OCI-LY7 (cell line): Measurements from ENCODE around the gene PLEKHF1. TPM values are rescaled to one million over a fixed set of nuclear protein-coding genes. Genes with fewer than 3 reads are reported as not detected.

Source experiments
- BruUV-seq: library from RNA; stranded (reverse); fragments of 400-500 nt; replicated peaks from 2 replicates; lab custom pipeline; 2021; lab: Mats Ljungman, UMichigan
- CTCF ChIA-PET: fragments of 300-600 bp; sonication (Branson Sonifier 250); formaldehyde crosslinking; loops from one replicate; lab custom pipeline; 2022; ENCODE audit warnings: antibody characterized with exemption; ENCODE audit not compliant: unreplicated experiment; lab: Charles Lee
- POLR2A ChIA-PET: fragments of 300-600 bp; sonication (Branson Sonifier 250); formaldehyde crosslinking; loops from one replicate; lab custom pipeline; 2022; ENCODE audit warnings: antibody characterized with exemption; lab: Charles Lee
- DNase-seq: peaks from one replicate; pipeline ENCODE4 v3.0.0-alpha.2; 2015; ENCODE audit warnings: low spot score
- H2AFZ ChIP-seq: fragments of 200-600 bp; sonication (generic), shearing (Covaris generic); 2 replicates; pipeline ENCODE4 v1.6.1; 2014; ENCODE audit warnings: mild to moderate bottlenecking, antibody characterized with exemption, low read length, moderate library complexity
- H3K27ac ChIP-seq: fragments of 200-600 bp; sonication (generic); 2 replicates; pipeline ENCODE4 v1.5.1; 2014; ENCODE audit warnings: mixed run types, low read depth, mild to moderate bottlenecking, moderate library complexity, low read length, inconsistent platforms; ENCODE audit not compliant: poor library complexity, severe bottlenecking
- H3K36me3 ChIP-seq: fragments of 200-600 bp; sonication (generic); 2 replicates; pipeline ENCODE4 v1.6.1; 2014; ENCODE audit warnings: mild to moderate bottlenecking, antibody characterized with exemption, low read length, moderate library complexity, mixed read lengths; ENCODE audit not compliant: insufficient read depth
- H3K4me1 ChIP-seq: fragments of 200-600 bp; sonication (generic); 2 replicates; pipeline ENCODE4 v1.5.1; 2014; ENCODE audit warnings: mild to moderate bottlenecking, low read length; ENCODE audit not compliant: insufficient read depth, poor library complexity, severe bottlenecking
- H3K4me2 ChIP-seq: fragments of 200-600 bp; sonication (generic); 2 replicates; pipeline ENCODE4 v1.6.1; 2014; ENCODE audit warnings: mild to moderate bottlenecking, low read length
- H3K4me3 ChIP-seq: fragments of 200-600 bp; sonication (generic); 2 replicates; pipeline ENCODE4 v1.5.1; 2014; ENCODE audit warnings: mild to moderate bottlenecking, low read depth, low read length; ENCODE audit not compliant: poor library complexity, severe bottlenecking
- H3K79me2 ChIP-seq: fragments of 200-600 bp; sonication (generic); 2 replicates; pipeline ENCODE4 v1.6.1; 2016; ENCODE audit warnings: low read depth, mild to moderate bottlenecking, low read length, moderate library complexity, mixed read lengths; ENCODE audit not compliant: insufficient read depth
- H3K9me2 ChIP-seq: fragments of 200-600 bp; sonication (generic); 2 replicates; pipeline ENCODE4 v1.6.1; 2016; ENCODE audit warnings: mild to moderate bottlenecking, low read length, mixed read lengths; ENCODE audit not compliant: insufficient read depth
- H3K9me3 ChIP-seq: fragments of 200-600 bp; sonication (generic); 2 replicates; pipeline ENCODE4 v1.6.1; 2014; ENCODE audit warnings: mild to moderate bottlenecking, mixed run types, low read length, mixed read lengths
- H4K20me1 ChIP-seq: fragments of 200-600 bp; sonication (generic); 2 replicates; pipeline ENCODE4 v1.6.1; 2014; ENCODE audit warnings: mild to moderate bottlenecking, antibody characterized with exemption, low read length, moderate library complexity, mixed read lengths; ENCODE audit not compliant: insufficient read depth
- EZH2phosphoT487 ChIP-seq: fragments of 200-600 bp; sonication (generic); IDR thresholded peaks from 2 replicates; pipeline ENCODE4 v1.6.1; 2018; ENCODE audit warnings: low read depth, borderline replicate concordance, mild to moderate bottlenecking, mixed run types, antibody characterized with exemption, low read length, moderate library complexity, mixed read lengths
- intact Hi-C: fragments of 100-400 bp; cut with micrococcal nuclease; formaldehyde crosslinking; loops from one replicate; pipeline ENCODE4 v1.10.0; 2022; ENCODE audit not compliant: unreplicated experiment
- total RNA-seq, 2 experiments: library from RNA; depleted of rRNA in 1 of 2; stranded (reverse); fragments of >200 nt in 1 of 2; shearing (Covaris generic) in 1 of 2; gene quantifications; 2 replicates each; pipeline ENCODE4 v1.2.3, GENCODE V29; 2014 to 2022
- TF ChIP-seq, protein P1 (sequence below): fragments of 200-600 bp; sonication (generic); conservative IDR thresholded peaks from 2 replicates; pipeline ENCODE4 v1.5.1; 2014; ENCODE audit warnings: mild to moderate bottlenecking, antibody characterized with exemption, low read length, moderate library complexity, mixed read lengths

The PLEKHF1 gene
- total RNA-seq, 2 experiments from 2014 or later: 5.0 to 7.0 TPM

DNA sequence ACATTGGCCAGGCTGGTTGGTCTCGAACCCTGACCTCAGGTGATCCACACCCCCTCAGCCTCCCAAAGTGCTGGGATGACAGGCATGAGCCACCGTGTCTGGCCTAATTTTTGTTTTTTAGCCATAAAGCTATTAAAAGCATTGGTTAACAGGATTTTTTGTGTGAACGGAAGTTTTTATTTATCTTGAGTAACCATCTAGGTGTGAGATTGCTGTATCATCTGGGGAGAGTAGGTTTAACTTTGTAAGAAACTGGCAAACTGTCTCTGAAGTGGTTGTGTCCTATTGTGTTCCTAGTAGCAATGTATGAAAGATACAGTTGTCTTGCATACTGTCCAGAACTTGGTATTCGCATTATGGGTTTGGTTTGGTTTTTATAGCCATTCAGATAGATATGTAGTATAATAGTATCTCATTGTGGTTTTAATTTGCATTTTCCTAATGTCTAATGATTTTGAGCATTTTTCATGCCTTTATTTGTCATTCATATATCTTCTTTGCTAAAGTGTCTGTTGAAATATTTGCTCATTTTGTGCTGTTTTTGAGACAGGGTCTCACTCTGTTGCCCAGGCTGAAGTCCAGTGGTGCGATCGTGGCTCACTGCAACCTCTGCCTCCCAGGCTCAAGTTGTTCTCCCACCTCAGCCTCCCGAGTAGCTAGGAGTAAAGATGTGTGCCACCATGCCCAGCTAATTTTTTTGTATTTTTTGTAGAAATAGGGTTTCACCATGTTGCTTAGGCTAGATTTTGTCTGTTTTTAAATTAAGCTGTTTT is 13.5 kb upstream of the PLEKHF1 start:
- H2AFZ ChIP-seq: no peak overlapping the region
- no peaks in the 10 kb centered on the region for H3K36me3 ChIP-seq
- DNase-seq: no peak
- H4K20me1 ChIP-seq: no peaks in the 10 kb centered on the region
- H3K4me1 ChIP-seq: no peaks in the 10 kb centered on the region
- ChIA-PET POLR2A (interaction anchor here (0.6 kb wide), 1 partner anchor 330 kb away, joined by 3 read pairs; no protein-coding TSS in a partner anchor), CTCF (no interaction called here)
- H3K4me3 ChIP-seq: no peak overlapping the region
- H3K4me2 ChIP-seq: no peak overlapping the region
- BruUV-seq: no TSS peak
- H3K79me2 ChIP-seq: no peaks in the 10 kb centered on the region
- no peak overlapping the region for H3K27ac ChIP-seq
- no peaks in the 10 kb centered on the region for H3K9me3 ChIP-seq
- H3K9me2 ChIP-seq: no peaks in the 10 kb centered on the region
- TF ChIP-seq EZH2phosphoT487: no peak
- TF ChIP-seq, protein P1, sequence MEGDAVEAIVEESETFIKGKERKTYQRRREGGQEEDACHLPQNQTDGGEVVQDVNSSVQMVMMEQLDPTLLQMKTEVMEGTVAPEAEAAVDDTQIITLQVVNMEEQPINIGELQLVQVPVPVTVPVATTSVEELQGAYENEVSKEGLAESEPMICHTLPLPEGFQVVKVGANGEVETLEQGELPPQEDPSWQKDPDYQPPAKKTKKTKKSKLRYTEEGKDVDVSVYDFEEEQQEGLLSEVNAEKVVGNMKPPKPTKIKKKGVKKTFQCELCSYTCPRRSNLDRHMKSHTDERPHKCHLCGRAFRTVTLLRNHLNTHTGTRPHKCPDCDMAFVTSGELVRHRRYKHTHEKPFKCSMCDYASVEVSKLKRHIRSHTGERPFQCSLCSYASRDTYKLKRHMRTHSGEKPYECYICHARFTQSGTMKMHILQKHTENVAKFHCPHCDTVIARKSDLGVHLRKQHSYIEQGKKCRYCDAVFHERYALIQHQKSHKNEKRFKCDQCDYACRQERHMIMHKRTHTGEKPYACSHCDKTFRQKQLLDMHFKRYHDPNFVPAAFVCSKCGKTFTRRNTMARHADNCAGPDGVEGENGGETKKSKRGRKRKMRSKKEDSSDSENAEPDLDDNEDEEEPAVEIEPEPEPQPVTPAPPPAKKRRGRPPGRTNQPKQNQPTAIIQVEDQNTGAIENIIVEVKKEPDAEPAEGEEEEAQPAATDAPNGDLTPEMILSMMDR: no peak
- intact Hi-C loops: no loop called here

DNA sequence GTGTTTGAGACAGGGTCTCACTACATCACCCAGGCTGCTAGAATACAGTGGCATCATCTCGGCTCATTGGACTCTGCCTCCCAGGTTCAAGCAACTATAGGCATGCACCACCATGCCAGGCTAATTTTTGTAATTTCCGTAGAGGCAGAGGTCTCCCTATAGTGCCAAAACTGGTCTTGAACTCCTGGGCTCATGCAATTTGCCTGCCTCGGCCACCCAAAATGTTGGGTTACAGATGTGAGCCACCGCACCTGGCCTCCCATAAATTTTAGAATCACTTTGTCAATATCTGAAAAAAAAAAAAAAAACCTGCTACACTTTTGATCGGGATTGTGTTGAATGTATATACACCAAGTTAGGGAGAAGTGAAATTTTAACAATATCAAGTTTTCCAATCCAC is 11.9 kb upstream of the PLEKHF1 start:
- ChIA-PET POLR2A (no interaction called here), CTCF (no interaction called here)
- no TSS peak for BruUV-seq
- H3K9me3 ChIP-seq: no peaks in the 10 kb centered on the region
- H3K4me2 ChIP-seq: no peak overlapping the region
- H3K79me2 ChIP-seq: no peaks in the 10 kb centered on the region
- no peaks in the 10 kb centered on the region for H3K9me2 ChIP-seq
- H2AFZ ChIP-seq: no peak overlapping the region
- no peaks in the 10 kb centered on the region for H3K4me1 ChIP-seq
- no peaks in the 10 kb centered on the region for H4K20me1 ChIP-seq
- H3K36me3 ChIP-seq: no peaks in the 10 kb centered on the region
- DNase-seq: no peak
- TF ChIP-seq EZH2phosphoT487: no peak
- TF ChIP-seq, protein P1: no peak
- no peak overlapping the region for H3K27ac ChIP-seq
- intact Hi-C loops: no loop called here
- H3K4me3 ChIP-seq: no peak overlapping the region

DNA sequence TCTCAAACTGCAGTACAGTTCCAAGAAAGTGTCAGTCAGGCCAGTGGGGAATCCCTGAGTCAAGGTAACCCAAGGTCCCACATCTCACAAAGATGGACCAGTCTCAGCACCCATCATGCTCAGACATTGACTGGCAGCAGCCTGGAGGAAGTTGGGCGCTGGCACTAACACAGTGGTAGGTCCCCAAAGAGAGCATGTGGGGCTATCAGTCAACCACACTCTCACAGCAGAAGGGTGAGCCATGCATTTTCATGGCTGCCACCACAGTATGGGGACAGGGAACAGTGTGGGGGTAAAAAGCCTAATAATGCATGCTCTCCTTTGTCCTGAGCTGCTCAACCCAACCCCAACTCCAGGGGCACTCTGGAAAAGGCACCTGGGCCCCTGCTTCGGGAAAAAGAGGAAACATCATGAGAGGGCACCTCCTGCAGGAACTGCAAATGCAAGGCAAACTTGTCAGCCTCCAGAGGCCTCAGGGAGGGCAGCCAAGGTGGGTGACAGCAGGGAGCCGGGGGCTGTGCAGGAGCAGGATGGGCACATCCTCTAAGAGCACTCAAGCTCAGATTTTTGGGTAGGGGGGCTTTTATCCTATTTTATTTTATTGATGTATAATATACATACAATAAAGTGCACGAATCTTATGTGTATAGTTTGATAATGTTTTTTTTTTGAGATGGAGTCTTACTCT is 9.5 kb upstream of the PLEKHF1 start:
- no peaks in the 10 kb centered on the region for H3K9me2 ChIP-seq
- no peaks in the 10 kb centered on the region for H3K9me3 ChIP-seq
- no peaks in the 10 kb centered on the region for H3K79me2 ChIP-seq
- CTCF ChIA-PET: no interaction called here
- H3K4me3 ChIP-seq: no peak overlapping the region
- BruUV-seq: no TSS peak
- no peak overlapping the region for H3K27ac ChIP-seq
- H2AFZ ChIP-seq: no peak overlapping the region
- no peak overlapping the region for H3K4me2 ChIP-seq
- no peaks in the 10 kb centered on the region for H3K4me1 ChIP-seq
- no peaks in the 10 kb centered on the region for H4K20me1 ChIP-seq
- intact Hi-C loops: no loop called here
- no peaks in the 10 kb centered on the region for H3K36me3 ChIP-seq
- POLR2A ChIA-PET: no interaction called here
- no peak for DNase-seq
- no peak for TF ChIP-seq EZH2phosphoT487
- TF ChIP-seq, protein P1: no peak
